GM18499 (cell line): ENCODE results near the gene ASTN2.

Source experiments
- ATAC-seq: cut with Tn5 transposase; IDR thresholded peaks from one replicate; pipeline ENCODE4 v1.9.1; 2021; ENCODE audit warnings: moderate number of reproducible peaks; ENCODE audit not compliant: insufficient read depth, unreplicated experiment

The ASTN2 gene

DNA sequence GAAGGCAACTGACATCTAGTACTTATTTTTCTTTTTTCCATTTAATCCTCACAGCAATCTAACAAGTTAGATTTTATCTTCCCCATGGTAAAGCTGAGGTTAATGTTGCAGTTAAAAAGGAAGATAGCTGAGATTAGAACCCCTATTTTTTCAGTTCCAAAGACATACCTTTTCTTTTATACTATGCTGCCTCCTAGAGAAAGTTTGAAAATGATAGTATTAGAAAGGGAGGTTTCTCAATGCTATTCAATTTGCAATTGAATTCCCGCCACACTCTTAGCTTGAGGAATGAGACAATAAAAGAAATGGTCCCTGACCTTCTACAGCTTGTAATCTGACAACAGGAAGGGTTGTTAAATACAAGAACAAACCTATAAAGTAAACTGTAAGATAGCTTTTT, 923.6 kb downstream of the ASTN2 start:
- ATAC-seq = no peak

DNA sequence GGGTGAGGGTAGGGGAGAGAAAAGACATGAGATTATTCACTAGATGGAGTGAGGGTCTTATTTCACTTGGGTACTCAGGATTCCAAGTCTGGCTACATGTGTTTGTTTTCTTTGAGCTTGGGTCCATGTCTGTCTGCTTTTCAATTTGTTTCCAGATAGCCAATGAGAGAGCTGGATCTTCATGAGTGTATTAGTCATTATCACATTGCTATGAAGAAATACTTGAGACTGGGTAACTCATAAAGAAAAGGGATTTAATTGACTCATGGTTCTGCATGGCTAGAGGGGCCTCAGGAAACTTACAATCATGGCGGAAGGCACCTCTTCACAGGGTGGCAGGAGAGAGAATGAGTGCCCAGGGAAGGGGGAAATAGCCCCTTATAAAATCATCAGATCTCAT, 924.5 kb downstream of the ASTN2 start:
- no peak for ATAC-seq

DNA sequence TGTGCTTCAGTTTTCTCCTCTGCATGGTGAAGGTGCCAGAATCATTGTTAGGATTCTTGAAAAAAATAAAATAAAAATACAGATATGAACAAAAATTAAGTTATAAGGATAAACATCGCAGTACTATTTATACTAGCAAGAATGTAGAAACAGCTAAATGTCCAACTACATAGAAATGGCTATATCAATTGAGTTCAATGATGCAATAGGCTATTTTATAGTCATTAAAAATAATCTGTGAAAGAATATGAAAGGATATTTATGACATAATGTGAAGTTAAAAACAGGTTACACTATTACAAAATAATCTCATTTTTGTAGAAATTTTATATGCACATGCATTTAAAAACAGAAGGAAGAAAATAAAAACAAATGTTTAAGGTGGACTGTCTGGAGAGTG, 926.5 kb downstream of the ASTN2 start:
- no peak for ATAC-seq

DNA sequence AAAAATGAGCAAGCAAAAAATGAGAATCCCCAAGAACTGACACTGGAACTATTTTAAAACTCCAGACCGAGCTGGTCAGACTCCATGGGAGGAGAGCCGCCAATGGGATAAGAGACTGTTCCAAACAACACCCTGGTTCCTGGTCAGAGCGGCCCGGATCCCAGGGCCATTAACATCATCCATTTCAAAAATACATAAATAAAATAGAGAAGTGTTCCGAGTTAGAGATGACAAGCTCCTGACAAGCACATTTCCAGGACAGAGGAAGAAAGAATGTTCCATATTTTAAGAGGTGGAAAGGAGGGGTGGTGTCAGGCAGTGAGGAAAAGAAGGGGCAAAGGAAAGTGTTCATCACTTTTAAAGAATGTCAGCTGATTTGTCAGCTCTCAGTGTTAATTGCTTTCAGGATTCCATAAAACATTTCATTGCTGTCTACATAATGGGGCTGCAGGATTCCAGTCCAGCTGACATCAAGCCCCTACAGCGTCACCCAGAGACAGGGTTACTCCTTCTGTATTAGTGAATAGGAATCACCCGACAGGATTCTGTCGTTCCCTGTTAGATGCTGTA, 930.3 kb downstream of the ASTN2 start:
- ATAC-seq = no peak

DNA sequence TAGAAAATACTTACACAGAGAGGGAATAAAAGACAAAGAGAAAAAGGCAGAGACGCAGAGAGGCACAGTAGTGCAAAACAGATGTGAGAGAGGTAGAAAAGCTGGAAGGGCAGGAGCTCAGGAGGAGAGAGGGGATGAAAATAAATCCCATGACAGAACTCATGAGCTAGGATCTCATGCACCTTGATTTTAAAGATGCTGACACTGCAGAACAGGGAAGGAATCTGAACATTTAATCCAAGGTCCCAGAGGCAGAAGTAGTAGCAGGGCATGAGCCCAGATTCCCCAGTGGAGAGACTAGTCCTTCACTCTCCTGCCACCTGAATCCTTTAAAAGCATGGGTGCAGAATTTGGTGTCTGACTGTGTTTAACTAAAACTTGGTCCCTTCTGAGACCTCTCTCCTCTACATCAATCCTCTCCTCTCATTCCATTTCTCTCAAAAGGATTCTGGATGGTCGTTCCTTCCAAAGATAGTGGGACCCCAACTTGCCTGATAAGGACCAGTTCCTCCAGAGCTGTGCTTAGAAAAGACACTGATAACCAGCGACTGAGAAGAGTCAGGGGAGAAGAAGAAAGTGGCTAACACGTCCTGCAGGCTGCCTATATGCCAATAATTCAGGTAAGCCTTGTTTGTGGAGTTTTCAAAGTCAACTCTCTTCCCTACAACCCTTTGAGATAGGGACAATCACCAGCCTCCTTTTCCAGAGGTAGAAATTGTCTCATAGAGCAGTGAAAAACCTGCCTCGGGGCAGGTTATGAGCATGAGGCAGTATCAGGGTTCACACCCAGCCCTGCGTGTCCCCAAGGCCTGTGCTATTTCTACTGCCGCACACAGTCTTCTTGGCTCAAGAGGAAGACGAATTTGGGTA, 931.0 kb downstream of the ASTN2 start:
- ATAC-seq = no peak

DNA sequence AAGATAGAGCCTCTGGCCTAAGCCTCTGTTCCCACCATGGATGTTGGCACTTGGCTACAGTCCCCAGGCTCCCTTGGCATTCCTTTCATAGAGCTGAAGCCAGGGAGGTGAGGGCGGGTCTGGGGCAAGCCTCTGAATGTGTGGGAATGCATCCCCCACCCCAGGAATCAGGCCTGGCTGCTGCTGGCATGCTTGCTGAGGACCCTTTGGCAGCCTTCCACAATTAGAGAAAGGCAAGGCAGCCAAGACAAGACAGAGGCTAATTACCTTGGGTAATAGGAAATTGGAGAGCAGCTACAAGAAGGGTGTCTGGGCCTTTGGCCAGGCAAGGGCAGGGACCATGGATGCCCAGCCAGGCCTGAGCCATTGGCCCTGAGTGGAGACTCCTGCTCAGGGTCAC, 932.1 kb downstream of the ASTN2 start:
- no peak for ATAC-seq

DNA sequence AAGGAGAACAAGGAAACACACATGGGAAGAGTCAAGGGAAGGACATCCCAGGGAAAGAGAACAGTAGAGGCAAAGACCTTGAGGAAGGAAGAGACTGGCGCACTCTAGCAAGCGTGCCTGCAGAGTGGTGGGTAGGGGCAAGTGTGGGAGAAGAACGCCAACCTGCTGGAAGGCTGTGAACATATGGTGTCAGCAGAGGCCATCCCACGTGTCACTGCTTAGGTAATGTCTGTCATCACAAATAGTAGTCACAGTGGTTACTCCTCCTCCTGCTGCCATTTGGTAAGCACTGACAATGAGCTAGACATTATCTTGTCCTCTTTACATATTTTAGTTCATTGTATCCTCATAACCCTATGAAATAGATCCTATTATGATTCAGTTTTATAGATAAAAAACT, 934.2 kb downstream of the ASTN2 start:
- no peak for ATAC-seq

DNA sequence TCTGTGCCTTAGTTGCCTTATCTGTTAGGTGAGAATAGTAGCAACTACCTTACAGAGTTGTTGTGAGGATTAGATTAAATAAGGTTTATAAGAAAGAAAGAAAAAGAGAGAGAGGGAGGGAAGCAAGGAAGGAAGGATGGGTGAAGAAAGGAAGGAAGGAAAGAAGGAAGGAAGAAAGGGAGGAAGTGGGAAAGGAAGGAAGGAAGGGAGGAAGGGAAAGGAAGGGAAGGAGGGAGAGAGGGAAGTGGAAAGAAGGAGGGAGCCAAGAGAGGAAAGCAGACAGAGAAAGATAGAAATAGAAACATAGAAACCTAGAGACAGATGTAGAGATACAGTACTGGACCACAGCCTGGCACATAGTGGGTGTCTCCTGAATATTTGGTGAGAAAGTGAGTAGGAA, 934.9 kb downstream of the ASTN2 start:
- no peak for ATAC-seq

DNA sequence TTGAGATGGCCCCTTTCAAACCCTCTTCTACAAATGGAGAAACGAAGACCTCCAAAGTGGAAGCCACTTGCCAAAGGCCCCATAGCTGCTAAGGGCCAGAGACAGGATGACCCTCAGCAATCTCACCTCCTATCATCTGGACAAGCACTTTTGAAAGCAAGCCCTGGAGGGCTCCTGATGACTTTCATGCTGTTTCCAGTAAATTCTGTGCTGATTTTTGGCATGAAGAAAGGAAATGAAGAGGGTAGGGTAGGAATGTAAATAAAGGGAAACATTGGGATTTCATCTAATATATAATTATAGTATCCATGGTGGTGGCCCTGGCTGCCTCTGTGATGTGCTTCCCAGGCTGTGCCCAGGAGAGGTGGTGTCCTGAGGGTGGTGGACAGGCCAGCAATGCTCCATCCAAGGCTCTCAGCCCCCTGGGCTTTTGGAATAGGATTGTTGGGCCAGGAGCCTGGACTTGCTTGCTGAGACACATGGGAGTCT, 935.8 kb downstream of the ASTN2 start:
- no peak for ATAC-seq

DNA sequence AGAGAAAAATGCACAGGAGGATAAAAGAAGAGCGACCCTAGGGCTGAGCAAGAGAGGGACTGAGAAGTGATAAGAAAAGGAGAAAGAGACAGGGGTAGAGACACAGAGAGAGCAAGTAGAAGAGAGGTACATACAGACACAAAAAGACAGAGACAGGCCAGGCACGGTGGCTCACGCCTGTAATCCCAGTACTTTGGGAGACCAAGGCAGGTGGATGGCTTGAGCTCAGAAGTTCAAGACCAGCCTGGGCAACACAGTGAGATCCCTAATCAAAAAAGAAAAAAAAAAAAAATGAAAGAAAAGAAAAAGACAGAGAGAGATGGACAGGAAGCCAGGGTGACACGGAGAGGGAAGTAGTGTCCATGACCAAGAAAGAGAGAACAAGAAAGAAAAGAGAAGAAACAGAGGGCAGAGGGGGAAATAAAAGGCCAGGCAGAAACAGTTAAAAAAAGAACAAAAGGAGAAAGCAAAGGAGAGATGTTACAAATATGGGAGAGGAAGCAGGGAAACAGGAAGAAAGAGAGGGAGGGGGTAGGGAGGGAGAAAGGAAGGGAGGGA, 937.2 kb downstream of the ASTN2 start:
- ATAC-seq = no peak

DNA sequence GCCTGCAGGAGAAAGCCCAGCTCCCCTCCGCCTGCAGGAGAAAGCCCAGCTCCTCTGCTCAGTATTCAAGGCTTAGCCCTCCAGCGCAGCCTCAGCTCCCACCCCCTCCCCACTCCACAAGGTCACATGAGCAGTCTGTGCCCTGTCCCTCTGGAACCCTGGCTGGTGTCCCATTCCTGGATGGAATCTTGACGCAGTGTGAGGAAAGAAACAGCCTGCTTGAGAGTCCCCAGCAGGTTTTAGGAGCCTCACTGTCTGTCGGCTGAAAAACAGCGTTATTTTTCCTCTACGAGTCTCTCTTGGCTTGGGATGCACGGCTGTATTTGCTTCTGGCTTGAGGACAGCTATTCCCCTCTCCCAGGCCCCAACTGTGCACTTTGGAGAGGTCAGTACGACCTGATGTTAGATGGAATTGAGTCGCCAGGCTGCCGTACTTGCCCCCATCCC, 937.9 kb downstream of the ASTN2 start:
- ATAC-seq = no peak

DNA sequence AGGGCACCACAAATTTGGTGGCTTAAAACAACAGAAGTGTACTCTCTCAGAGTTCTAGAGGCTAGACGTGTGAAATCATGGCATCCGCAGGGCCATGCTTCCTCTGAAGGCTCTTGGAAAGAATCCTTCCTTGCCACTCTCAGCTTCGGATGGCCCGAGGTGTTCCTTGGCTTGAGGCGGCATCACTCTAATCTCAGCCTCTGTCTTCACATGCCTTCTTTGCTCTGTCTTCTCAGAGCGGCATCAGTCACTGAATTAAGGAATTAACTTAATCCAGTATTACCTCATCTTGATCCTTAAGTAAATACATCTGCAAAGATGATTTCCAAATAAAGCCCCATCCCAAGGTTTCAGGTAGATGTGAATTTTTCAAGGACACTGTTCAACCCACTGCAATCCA, 938.9 kb downstream of the ASTN2 start:
- no peak for ATAC-seq

DNA sequence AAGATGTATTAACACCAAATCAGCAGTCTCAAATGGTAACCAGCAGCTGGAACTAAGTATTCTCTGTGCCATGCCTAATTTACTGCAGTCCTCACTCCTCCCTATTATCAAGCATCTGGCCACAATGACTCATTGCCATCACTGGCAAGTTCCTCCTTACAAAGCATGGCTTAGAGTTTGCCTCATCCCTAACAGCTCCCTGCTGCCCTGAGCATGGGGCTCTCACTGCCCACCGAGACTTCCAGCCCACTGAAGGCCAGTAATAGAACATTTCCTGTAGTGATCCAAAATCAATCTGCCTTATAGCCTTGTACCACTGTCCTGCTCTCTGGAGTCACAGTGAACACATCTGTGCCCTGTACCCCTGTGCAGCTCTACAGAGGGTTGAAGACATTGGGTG, 939.7 kb downstream of the ASTN2 start:
- ATAC-seq = no peak

DNA sequence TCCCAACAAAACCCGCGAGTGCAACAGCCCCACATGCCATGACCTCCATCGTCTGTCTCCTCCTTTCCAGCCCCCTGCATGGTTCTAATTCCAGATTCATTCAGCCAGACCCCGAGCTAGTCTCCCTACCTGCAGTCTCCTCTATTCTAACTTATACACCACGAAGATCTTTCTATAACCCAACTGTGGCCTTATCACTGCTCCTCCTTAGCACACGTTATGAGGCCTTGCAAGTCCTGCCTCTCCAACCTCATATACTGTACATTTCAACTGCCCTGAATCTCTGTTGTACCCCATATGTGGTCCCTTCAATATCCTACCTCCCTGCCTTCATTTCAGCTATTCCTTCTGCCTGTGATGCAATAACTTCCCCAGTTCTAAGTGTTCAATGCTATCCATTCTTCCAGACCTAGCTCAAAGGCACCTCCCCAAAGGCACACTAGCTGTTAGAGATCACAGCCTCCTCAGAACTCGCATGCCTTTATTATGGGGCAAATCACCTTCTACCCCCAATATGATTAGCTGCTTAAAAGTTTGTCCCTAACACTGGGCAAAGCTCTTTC, 942.8 kb downstream of the ASTN2 start:
- ATAC-seq = no peak

DNA sequence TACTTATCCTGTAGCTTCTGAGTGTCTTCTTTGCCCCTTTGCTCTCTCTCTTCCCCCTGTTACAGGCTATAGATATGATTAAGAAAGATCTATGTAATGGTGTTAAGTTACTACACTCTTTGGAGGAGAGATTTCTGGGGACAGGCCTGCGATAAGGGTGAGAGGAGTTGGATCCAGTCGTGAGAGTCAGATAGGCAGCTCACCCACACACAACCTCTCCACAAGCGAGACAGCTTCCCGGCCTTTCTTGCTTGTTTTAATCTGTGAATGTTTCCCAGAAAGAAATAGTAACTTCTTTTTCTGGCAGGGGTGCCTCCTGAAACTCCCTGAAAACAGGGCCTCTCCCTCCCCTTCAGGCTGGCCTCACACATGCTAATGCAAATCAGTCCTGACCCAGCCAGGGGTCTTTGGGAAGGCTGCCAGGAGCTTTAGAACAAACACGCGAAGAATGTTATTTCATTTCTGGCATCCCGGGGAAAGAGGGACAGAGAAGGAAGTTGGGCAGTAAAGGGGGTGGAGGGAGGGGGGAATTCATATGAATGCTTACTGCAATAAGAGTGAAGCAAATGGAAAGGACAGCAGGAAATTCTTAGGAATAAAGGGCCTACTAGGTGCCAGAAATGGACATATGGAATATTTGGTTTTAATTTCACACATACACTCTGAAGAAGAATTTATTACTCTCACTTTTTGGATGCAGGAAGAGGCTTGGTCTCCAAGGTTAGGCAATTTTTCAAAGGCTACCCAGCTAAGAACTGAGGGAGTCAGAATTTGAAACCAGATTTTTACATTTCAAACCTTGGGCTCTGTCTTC, 943.6 kb downstream of the ASTN2 start:
- no peak for ATAC-seq

DNA sequence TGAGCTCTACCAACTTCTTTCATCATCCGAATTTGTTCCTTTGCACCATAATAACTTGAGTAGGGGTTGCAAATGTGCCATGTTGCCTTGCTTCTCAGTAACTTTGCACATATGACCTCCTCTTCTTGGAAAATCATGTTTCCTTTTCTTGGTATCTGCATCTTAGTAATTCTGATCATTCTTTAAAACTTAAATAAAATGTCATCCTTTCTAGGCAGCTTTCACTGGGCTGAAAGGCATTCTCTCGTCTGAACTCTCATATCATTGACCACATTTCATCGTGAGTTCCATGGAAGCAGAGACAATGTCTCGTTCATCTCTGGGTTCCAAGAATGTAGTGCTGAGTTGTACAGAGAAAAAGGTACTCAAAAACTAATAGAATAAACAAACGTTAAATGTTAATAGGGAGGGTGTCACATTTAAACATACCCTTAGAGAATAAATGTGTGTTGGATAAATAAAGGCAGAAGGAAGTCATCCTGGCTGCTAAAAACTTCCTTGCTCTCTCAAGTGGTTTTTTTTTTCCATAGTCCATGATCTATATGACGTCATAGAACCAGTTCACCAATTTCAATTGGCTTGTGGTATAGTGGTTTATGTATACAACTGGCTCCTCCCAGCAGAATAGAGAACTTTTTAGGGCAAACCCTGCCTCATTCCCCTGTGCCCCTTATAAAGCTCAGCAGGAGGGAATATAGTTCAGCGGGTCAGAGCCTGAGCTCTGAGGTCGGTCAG, 945.9 kb downstream of the ASTN2 start:
- ATAC-seq = no peak

DNA sequence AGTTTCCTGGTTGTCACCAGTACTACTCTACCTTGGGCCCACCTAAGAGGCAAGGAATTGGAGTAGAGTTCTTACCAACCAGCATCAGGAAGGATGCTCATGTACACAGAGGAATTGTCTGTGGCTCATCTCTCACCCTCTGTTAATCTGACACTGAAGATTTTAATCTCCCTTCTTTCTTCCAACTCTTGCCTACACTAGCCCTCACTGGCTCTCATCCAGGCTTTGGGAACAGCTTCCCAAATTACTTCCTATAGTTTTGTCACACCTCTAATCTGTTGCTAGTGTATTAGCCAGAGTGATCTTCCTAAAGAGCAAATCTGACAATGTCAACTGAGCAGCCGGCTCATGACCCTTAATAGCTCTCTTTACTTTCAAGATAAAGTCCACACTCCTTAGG, 946.5 kb downstream of the ASTN2 start:
- ATAC-seq = no peak

DNA sequence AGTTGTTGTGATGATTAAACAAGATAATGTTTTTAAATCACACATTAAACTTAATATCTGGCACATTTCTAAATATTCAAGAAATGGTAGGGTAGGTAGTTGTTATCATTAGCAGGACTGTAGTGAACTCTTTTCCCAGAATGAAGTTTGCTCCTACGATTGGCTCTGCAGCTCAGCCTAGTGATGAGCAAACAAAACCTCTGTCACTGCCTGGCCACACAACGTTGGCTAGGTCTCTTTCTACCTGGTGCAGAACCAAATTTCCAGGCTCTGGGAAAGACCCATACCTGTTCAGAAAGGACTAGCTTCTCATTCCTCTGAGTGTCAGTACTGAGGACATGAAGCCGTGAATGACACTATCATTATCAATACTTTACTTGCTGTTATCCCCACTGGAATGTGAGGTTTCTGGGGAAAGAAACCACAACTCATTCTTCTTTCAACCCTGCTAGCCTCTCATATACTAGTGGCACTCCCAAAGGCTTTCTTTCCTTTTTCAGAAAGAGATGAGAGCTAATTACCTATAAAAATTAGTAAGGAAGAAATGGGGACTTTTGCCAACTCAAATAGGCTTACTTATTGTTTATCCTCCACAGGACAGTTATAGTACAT, 947.0 kb downstream of the ASTN2 start:
- no peak for ATAC-seq
